Activated T-cell treated with anti-CD3 and anti-CD28 coated beads for 1 hour (primary cell): Measurements from ENCODE around the gene DNM2.
A peak's percentile ranks its signal among the peaks of the same experiment; 100 is the strongest.

Source experiments
- DNase-seq: peaks from one replicate; pipeline ENCODE4 v3.0.0-alpha.2; 2020; ENCODE audit warnings: low read depth

DNM2 gene

DNA sequence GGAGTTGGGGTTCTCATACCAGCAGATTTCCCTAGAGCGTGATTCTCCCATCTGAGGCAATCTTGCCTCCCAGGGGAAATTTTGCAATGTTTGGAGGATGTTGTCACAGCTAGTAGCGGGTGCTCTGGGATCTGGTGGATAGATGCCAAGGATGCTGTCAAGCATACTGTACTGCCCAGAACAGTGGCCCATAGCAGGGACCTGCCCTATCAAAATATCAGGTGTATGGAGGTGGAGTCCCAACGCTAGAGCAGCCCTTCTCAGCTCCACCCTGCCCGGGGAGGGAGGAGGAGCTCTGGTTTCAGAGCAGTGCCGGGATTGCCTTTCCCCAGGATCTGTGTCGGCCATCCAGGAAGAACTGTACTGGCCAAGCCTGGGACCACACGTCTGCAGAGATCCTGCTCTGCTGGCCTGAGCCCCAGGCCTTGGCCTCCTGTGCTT, 27.5 kb upstream of the DNM2 start:
- no peak for DNase-seq

DNA sequence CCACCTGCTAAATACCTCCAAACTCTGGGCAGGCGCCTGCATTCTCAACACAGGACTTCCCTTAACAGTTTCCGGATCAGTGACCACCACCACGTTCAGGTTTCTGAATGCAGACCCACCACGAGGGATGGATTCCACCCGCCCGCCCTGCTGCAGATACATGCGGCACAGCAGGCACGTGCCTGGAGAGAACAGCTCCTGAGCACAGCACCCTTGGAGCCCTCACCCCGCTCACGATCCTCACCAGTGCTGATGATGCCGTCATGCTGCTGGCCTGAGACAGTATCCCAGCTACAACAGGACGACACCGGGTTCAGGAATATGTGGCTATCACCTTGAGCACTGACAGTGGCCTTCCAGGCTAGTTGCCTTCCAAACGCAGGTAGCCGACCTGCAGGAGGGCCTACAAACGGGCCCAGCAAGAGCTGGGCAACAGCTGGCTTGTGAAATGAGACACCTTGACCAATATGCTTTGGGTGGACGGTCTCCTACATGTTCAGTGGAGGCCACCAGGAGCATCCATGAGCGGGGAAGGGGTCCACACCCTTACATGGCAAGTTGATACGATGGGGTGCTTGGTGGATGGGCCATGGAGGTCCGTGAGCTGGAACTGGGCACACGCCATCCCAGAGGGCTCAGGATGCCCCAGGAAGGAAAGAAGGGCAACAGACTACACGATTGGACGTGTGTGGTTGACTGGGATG, 26.5 kb upstream of the DNM2 start:
- no peak for DNase-seq

DNA sequence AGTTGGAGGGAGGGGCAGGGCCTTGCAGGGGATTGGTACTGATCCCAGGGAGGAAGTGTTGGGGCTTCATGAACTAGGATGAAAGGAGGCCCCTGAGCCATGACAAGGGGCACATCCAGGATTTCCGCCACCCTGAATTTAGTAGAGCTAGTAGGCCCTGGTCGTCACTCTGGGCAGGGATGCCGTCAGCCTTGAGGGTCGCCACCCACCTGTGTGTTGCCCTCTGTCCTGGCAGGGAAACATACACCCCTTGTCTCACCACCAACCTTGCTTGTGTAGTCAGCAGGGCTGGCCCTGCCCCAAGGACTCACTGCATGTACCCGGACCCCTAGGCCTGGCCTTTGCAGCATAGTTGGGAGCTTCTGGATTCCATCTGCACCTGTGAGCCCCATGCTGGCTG, 26.0 kb upstream of the DNM2 start:
- no peak for DNase-seq

DNA sequence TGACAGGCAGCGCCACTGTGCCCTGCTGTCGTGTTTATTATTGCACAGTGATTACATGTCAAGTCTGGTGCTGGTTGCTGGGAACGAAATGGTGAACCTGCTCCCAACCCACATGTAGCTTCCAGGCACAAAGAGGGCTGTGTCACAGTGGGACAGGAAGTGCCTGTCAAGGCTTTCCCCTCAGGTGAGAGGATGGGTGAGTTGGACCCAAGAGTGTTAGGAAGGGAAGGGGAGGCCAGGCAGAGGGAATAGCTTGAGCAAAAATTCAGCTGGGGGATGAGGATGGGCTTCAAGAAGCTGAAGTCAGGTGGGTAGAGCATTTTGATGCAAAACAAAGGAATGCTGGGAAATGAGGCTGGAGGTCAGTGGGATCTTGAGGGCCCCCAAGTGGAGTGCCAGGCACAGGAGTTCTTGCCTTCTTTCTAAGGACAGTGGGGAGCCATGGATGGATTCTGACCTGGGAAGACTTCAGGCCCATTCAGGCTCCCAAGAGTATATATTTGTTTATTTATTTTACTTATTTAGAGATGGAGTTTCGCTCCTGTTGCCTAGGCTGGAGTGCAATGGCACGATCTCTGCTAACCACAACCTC, 25.1 kb upstream of the DNM2 start:
- no peak for DNase-seq

DNA sequence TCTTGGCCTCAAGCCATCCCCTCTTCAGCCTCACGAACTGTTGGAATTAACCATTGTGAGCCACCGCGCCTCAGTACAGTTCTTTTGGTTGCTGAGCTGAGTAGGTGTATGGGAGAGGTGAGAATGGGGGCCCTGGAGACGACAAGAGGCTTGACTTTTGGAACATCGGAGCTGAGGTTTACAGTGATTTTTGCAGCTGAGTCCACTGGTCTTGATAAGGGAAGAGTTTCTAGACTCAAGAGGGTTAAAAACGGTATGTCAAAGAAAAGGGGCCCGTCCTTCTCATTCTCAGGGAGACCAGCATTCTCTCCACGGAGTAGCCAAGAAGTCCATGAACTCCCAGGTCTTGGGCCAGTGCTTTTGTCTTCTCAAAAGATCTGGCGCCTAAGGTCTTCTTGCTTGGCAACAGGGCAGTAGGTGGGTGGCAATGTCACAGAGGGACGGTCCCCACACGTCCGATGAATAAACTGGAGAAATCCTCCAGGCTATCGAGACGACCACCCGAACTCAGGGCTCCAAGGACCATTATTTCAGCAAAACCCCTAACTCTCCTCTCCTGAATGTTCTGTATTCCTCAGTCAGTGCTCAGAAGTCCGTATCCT, 23.1 kb upstream of the DNM2 start:
- DNase-seq, result no peak

DNA sequence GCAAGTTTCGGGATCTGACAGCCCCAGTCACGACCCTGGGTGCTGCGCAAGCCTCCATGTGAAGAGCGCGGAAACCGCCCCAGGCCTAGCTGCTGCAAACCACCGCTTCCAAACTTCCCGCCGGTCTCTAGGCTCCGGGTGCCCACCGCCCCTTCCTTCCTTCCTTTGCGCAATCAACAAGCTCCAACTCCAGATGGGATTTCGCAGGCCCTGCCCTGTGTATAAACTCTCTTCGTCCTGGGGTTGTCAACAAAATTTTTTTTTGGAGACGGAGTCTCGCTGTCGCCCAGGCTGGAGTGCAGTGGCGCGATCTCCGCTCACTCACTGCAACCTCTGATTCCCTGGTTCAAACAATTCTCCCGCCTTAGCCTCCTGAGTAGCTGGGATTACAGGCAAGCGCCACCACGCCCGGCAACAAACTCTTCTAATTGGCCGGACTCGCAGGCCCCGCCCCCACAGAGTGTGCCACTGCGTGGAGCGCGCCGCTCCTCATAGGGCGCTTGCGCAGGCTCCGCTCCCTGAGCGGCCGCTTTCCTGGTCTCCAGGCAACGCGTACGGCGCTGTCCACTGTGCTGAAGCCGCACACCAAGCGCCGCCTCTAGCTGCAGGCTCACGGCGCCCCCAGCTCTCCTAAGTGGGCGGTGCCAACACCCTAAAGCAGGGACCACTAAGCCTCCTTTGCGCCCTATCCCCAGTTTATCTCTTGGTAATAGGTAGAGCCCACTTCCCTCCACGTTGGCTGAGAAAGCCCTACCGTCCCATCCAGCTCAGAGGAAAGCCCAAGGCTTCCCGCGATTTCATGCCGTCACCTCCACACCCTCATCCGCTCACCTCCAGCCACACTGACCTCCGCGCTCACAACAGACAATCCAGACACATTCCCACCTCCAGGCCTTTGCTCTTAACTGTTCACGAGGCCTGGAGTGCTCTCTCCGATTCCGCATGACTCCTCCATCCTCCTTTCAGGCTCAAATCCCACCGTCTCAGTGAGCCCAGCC, 22.2 kb upstream of the DNM2 start:
- peak; percentile 77 for DNase-seq

DNA sequence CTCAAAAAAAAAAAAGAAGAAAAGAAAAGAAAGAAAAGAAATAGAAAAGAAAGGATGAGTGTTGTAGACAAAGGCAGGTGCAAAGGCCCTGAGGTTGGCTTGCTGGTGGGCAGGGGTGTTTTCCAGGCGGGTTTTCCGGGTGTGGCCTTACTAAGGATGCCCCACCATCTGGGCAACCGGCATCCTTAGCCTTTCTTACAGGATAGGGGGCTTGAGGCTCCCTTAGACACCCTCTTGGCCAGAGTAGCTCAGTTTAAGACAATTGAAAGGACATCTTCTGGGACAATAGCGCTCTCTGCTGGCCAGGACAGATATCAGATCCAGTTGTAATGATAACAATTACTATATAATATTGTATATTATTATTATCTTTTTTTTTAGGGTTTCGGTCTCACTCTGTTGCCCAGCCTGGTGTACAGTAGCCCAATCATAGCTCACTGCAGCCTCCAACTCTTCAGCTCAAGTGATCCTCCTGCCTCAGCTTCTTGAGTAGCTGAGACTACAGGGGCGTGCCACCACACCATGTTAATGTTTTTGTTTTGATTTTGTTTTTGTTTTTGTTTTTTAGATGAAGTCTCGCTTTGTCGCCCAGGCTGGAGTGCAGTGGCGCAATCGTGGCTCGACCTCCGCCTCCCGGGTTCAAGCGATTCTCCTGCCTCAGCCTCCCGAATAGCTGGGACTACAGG, 18.1 kb upstream of the DNM2 start:
- peak; percentile 58 for DNase-seq

DNA sequence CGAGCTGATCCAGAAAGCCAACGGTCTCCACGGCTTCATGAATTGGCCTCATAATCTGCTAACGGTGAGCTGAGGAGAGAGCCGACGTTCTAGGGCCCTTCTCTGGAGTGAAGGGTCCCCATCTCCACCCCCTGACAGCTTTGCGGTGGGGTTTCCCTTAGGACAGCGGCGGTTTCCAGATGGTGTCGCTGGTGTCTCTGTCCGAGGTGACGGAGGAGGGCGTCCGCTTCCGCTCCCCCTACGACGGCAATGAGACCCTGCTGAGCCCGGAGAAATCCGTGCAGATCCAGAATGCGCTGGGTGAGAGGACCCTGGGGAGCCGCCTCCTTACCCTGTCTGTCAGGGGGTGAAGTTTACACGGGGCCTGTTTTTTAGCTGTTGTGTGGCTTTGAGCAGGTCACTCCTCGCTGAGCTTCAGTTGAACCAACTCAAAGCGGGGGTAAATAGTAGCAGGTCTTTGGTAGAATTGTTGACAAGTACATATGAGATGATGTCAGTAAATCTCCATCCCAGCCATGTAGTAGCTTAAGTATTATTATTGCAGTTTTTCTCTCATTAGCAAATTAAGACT, 15.8 kb upstream of the DNM2 start:
- no peak for DNase-seq

DNA sequence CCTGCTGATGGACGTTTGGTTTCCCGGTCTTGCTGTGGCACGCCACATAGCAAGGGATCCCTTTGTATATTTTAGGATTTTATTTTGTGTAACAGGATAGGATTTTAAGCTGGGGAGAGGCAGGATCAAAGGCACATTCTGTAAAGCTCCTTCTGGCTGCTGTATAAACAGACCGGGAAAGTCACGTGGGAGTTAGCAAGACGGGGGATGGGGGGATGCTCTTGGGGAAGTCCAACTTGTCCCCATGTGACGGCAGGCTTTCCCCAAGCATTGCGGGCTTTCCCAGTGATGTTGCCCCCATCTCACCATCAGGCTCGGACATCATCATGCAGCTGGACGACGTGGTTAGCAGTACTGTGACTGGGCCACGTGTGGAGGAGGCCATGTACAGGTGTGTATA, 10.9 kb upstream of the DNM2 start:
- no peak for DNase-seq

DNA sequence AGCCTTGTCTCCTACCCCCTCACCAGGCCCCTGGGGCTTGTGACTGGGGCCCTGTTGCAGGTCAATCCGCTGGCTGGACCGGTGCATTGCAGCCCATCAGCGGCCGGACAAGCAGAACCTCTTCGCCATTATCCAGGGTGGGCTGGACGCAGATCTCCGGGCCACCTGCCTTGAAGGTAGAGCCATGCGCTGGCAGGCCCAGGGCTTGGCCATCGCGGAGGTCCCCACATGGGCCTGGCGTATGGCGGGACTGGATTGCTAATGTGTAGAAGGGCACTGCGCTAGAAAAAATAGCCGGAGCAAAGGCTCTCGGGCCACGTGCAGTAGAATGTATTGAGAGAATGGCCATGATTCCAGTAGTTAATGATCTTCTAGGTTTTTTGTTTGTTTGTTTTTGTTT, 10.4 kb upstream of the DNM2 start:
- no peak for DNase-seq

DNA sequence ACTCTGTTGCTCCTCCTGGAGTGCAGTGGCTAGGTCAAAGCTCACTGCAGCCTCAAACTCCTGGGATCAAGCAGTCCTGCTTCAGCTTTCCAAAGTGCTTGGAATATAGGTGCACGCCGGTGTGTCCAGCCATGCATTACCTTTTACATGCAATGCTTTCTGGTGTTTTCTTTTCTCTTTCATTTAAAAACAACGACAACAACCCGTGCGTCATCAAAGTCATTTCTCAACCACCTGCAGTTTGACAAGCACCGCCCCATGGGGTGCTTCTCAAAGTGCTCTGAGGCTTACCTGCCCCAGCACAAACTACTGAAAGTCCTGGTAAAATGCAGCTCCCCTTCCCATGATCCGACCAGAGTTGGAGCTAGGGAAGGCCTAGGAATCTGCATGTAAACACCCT, 9.6 kb upstream of the DNM2 start:
- DNase-seq, result no peak

DNA sequence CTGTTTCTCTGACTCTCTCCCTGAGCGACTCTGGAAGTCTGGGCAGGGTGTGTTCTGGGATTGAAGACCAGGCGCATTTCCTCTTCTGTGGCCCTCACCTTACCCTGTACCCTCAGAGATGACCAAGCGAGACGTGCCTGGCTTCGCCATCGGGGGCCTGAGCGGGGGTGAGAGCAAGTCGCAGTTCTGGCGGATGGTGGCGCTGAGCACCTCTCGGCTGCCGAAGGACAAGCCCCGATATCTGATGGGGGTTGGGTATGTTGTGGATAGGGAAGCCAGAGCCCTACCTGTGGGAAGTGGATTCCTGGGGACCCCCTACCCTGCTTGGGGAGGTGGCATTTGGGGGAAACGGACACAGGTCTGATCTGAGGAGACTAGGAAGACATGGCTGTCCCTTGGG, 5.8 kb upstream of the DNM2 start:
- no peak for DNase-seq

DNA sequence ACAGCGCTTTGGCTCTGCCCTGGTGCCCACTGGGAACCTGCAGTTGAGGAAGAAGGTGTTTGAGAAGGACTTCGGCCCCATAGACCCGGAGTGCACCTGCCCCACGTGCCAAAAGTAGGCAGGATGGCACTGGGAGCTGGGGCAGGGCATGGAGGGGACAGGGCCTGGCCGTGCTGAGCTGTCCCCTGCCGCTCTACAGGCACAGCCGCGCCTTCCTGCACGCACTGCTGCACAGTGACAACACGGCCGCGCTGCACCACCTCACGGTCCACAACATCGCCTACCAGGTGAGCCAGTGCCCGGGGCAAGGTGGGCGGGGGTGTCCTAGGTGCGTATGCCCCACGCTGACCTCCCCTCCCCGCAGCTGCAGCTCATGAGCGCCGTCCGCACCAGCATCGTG, 5.1 kb upstream of the DNM2 start:
- DNase-seq, result no peak

DNA sequence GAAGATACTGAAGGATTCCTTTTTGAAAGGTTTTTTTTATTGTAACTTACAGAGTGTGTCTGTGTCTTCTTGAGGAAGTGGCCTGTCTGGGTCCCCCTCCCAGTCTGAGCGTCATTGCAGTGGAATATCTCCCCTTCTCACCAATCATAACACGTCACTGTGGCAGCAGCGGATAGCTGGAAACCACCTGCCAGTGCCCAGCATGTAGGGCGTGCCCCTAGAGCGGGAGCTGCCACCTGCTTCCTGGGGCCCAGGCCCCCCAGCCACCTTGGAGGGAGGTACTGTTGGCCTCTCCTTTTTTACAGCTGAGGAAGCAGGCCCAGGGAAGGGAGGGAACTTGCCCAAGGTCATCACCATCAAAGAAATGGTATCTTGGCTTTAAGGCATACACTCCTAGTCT, 4.6 kb upstream of the DNM2 start:
- DNase-seq, result no peak

DNA sequence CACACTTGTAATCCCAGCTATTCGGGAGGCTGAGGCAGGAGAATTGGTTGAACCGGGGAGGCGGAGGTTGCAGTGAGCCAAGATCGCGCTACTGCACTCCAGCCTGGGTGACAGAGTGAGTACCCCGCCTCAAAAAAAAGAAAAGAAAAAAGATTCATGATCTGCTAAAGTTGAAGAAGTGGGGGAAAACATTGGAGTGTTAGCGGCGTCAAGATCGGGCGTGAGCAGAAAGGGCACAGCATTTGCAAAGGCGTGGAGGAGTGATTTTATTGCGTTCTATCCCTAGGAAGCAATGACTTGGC, 874 bp upstream of the DNM2 start:
- no peak for DNase-seq

DNA sequence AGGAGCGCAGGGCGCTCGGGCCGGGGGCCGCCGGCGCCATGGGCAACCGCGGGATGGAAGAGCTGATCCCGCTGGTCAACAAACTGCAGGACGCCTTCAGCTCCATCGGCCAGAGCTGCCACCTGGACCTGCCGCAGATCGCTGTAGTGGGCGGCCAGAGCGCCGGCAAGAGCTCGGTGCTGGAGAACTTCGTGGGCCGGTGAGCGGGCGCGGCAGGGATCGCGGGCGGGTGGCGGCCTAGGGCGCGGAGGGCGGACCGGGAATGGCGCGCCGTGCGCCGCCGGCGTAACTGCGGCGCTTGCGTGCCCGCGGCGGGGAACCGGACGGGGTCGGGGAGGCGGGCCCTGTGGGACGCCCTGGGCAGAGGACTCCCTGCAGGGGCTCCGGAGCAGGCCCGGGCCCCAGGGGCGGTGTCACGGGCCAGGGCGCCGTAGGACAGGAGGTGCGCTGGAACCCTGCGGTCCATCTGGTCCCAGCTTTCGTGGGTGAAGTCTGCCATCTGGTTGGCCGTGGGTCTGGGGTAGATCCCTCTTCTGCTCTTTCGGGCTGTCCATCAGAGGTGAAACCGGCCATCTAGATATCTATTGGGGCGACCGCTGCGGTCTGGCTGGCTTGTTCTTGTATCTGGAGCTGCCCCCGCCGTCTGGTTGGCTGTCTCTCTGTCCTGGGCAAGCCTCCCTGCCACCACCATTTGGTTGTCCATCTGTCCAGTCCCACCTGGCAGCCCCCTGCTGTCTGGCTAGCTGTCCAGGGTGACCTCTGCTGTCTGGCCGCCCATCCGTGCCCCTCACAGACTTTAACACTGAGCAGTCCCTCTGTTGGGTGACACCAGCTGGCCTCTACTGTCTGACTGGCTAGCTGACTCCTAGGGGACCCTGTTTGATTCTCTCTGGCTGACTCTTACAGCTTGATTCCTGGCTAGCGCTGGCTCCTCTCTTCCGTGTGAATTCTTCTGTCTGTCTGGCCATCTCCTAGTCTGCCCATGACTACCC, 622 bp downstream of the DNM2 start:
- DNase-seq, result peak; percentile 35

DNA sequence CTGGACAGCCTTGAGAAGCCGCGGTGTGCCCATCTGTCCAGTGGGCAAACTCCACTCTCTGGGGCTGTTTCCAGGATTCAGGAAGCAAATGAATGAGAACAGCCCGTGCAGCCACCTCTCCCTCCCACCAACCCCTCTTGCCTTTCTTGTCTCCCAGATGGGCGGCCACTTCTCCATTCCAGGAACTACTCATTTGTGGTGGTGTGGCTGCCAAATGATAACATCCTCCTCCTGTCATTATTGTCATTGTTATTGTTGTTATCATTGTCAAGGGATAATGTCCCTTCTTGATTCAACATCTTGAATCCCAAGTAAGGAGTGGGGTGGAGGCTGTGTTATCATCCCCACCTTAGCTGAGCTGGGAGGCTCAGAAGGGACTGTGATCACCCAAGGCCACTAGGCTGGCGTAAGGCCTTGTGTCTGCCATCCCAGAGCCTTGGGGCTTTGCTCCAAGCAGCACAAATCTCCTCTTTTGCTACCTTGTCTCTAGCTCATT, 1.6 kb downstream of the DNM2 start:
- DNase-seq, result no peak

DNA sequence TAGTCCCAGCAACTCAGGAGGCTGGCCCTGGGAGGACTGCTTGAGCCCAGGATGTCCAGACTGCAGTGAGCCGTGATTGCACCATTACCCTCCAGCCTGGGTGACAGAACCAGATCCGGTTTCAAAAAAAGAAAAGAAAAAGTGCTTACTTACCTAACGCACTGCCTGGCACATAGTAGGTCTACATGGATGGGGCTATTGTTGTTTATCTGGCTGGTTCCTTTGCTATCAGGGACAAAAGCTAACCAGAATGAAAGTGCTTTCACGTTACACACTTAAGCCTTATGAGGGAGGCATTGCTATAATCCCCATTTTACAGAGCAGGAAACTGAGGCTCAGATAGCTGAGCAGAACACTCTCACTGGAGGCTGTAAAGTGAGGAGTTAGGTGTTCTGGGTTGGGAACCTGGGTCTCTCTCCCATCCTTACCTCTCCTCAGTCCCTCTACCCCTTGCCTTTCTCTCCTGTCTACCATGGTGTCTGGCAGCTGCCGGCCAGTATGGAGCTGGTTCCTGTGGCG, 2.8 kb downstream of the DNM2 start:
- no peak for DNase-seq

DNA sequence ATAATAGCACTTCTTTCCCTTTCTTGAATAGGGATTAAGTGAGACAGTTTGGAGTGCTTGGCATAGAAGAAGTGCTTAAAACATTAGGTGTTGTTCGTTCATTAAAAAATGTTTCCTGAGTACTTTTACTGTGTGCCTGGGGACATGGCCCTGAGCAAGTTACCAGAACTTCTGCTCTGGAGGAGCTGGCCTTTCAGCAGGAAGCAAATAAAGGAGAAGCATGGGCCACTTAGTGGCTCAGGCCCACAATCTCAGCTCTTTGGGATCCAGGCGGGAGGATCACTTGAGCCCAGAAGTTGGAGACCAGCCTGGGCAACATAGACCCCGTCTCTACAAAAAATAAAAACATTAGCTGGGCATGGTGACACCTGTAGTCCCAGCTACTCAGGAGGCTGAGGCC, 5.7 kb downstream of the DNM2 start:
- no peak for DNase-seq

DNA sequence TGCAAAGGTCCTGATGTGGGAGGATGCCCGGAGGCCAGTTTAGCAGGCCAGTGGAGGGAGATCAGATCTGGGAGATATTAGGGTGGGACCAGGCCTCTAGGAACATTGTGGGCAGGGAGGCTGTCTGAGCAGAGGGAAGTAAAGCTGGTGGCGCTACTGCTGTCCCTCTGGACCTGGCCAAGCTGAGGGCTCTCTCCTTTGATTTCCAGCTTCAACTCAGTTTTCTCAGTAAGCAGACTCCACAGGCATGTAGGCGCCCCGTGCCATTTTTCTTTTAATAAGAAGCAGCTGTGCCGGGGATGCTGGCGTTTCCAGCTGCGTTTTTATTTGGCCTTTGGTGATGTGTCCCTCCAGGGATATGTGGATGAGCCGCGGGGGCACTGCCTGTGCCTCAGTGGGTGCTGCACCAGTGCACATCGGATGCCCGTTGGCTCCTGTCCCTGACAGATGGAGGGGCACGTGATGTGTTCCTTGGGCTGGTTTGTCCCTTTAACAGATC, 6.7 kb downstream of the DNM2 start:
- no peak for DNase-seq
